Measurements from ENCODE around the gene PTPRG. TPM values are rescaled to one million over a fixed set of nuclear protein-coding genes. Genes with fewer than 3 reads are reported as not detected.
"Not testable (repeated sequence)": the region's sequence is repeated elsewhere in the genome, so short reads cannot be mapped to it uniquely, and the experiment has no call there.

PTPRG gene
- total RNA-seq, 3 donors from 2014 or later: 0.10 to 0.19 (median 0.13) TPM

DNA sequence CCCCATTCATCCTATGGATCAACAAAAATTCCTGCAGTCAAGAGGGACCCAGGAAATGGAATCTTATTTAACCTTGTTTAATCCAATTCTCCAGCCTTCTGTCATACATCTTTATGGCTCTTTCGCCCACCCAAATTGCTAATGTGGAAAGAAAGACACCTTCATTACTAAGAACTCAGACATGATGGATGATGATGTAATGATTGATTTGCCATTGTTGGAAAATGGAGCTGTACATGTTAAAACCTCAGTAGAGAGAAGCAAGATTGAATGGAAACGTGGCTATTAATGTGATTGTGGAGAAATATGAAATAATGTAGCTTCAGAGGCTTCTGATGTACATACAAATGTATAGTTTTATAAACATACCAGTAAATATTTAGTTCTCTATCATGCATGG is 15.7 kb upstream of the PTPRG start:
- Mint-ChIP-seq H3K9me3 (no peaks in the 10 kb centered on the region), H3K4me1 (ENCODE audit: low read depth) (no peaks in the 10 kb centered on the region), H3K36me3 (ENCODE audit: insufficient read depth) (no peaks in the 10 kb centered on the region), H3K27me3 (ENCODE audit: low read depth) (no peaks in the 10 kb centered on the region), H3K4me3 (no peak overlapping the region)
- ATAC-seq: no peak
- no peak for DNase-seq

GRCh38 chr3:61547625-61548024 is 13.7 kb upstream of the PTPRG start:
- Mint-ChIP-seq H3K9me3 (no peaks in the 10 kb centered on the region), H3K27me3 (ENCODE audit: low read depth) (no peaks in the 10 kb centered on the region), H3K36me3 (ENCODE audit: insufficient read depth) (no peaks in the 10 kb centered on the region), H3K4me3 (no peak overlapping the region), H3K4me1 (ENCODE audit: low read depth) (no peaks in the 10 kb centered on the region)
- no peak for DNase-seq
- ATAC-seq: no peak

DNA sequence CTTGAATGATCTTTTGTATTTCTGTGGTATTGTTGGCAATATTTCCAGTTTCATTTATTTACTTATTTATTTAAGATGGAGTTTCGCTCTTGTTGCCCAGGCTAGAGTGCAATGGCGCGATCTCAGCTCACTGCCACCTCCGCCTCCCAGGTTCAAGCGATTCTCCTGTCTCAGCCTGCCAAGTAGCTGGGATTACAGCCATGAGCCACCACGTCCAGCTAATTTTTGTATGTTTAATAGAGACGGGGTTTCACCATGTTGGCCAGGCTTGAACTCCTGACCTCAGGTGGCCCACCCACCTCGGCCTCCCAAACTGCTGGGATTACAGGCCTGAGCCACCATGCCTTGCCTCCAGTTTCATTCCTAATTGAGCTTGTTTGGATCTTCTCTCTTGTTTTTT is 8.7 kb upstream of the PTPRG start:
- H3K27me3 Mint-ChIP-seq (ENCODE audit: low read depth): not testable (repeated sequence)

GRCh38 chr3:61559136-61559731 is 2.1 kb upstream of the PTPRG start:
- Mint-ChIP-seq H3K4me3 (no peak overlapping the region), H3K36me3 (ENCODE audit: insufficient read depth) (no peaks in the 10 kb centered on the region), H3K9me3 (no peaks in the 10 kb centered on the region), H3K4me1 (ENCODE audit: low read depth) (peaks cover 12% of the 10 kb centered on the region), H3K27me3 (ENCODE audit: low read depth) (peaks cover 45% of the 10 kb centered on the region)
- ATAC-seq (no peak), DNase-seq (no peak)

More for the DNA sequence above, 8.7 kb upstream of the PTPRG start:
- DNase-seq; H3K36me3 Mint-ChIP-seq (ENCODE audit: insufficient read depth); H3K4me3 Mint-ChIP-seq; H3K4me1 Mint-ChIP-seq (ENCODE audit: low read depth); ATAC-seq; H3K9me3 Mint-ChIP-seq: not testable (repeated sequence)

DNA sequence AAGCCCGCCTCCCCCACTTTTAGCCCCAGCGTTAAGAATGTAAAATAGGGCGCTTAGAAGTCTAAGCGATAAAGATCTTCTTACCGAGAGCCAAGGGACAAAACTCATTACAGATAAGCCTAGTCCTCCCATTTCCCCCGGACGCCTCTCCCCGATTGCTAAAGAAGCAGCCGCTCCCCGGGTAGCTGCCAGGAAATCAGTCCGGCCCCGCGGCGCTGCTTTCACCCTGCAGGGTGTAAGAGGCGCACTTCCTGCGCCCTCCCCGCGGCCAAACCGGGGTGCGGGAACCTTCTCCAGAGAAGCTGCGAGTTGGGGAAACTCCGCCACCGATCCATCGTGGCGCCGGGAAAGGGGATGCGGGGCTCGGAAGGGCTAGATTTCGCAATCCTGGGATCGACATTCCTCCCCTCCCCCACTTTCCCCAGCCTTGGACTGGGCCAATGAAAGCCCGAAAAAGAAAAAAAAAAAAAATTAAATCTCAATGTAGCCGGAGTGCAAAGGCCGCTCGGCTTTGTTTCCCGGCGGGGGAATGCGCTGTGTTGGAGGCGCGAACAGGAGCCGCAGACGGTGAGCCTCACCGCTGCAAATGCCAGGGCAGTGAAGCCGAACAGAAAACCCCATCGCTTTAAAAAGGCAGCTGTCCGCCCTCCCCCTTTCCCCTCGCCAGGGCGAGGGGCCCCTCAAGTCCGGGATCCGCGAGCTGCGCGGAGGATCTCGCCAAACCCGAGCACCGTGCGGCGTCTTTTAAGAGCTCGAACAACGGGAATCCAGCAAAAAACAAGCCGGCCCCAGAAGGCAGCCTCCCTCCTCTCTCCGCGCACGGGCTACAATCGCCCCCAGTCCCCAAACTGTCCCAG is 626 bp upstream of the PTPRG start:
- peaks cover 51% of the 10 kb centered on the region for H3K27me3 Mint-ChIP-seq (ENCODE audit: low read depth)
- ATAC-seq: no peak
- peaks cover 12% of the 10 kb centered on the region for H3K4me1 Mint-ChIP-seq (ENCODE audit: low read depth)
- no peaks in the 10 kb centered on the region for H3K36me3 Mint-ChIP-seq (ENCODE audit: insufficient read depth)
- DNase-seq: no peak
- H3K9me3 Mint-ChIP-seq: no peaks in the 10 kb centered on the region
- peak overlapping the region; percentile 21 for H3K4me3 Mint-ChIP-seq

GRCh38 chr3:61562042-61562720 is 810 bp downstream of the PTPRG start:
- ATAC-seq (peak in 1 of 2 donors; percentile 11), DNase-seq (no peak)
- no peaks in the 10 kb centered on the region for H3K9me3 Mint-ChIP-seq
- no peaks in the 10 kb centered on the region for H3K36me3 Mint-ChIP-seq (ENCODE audit: insufficient read depth)
- H3K4me1 Mint-ChIP-seq (ENCODE audit: low read depth): peaks cover 12% of the 10 kb centered on the region
- H3K4me3 Mint-ChIP-seq: no peak overlapping the region
- peaks cover 56% of the 10 kb centered on the region for H3K27me3 Mint-ChIP-seq (ENCODE audit: low read depth)

DNA sequence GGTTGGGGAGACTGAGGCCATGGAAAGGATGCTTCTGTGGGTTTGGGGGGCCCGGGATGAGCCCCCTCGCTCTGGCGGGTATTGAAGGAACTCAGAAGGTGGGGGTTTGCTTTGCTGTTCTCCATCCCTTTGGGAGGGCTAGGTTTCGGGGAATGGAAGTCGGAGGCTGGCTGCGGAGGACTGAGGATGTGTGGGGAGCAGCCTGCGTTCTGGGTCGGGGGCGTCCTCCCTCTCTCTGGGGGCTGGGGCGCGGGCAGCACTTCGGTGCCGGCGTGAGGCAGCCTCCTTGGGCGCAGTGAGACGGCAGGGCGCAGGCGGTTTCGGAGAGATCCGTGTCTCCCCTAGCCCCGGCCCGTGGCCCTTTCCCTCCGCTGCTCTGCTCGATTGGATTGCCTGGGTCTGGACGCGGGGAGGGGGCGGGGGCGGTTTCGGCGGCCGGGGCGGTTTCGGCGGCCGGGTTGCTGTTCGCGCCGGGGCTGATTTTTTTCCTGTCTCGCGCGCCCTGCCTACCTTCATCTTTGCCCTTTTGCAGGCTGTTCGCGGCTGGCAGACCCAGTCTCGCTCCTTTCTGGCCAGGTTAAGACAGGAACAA is 1.4 kb downstream of the PTPRG start:
- no peaks in the 10 kb centered on the region for H3K9me3 Mint-ChIP-seq

DNA sequence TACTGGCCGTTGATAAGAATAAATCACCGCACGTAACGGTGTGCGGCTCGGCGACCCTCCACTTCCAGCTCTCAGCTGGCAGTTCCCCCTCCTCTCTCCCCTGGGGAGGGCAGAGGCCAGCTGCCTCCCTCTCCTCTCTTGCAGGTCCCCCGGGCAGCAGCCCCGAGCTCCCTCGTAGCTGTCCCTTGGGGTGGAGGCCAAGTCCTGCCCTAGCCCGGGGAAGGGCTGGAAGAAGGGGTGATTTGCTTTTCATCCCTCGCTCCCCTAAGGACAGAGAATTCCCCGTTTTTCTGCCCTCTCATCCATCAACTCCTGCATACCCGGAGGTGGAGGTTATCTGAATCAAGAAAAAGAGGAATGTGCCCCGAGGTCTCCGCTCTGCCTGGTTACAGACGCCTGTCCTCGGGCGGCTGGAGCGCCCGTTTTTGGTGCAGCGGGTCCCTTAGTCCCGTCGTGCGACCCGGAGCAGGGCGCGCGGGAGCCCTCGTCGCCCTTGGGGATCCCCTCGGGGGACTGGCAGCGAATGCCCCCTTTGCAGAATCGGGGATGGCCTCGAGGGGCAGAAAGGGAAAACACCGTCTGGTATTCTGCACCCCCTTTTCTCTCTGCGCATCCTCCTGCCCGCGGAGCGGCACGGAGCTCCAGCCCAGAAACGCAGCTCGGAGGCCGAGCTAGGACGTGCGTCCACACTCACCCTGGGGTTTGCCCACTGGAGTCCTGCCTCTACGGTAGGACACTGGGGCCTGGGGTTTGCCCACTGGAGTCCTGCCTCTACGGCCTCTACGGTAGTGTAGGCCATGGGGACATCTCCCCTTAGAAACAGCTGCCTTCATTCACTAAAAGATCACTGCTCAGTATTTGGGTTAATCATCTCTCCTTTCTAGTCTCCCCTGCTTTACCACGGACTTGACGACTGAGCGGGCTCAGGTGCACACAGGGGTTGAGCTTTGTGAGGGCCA is 2.2 kb downstream of the PTPRG start:
- Mint-ChIP-seq H3K4me1 (ENCODE audit: low read depth) (peaks cover 12% of the 10 kb centered on the region), H3K27me3 (ENCODE audit: low read depth) (peaks cover 58% of the 10 kb centered on the region), H3K36me3 (ENCODE audit: insufficient read depth) (no peaks in the 10 kb centered on the region), H3K9me3 (no peaks in the 10 kb centered on the region), H3K4me3 (no peak overlapping the region)
- DNase-seq: no peak
- ATAC-seq: no peak

More for the DNA sequence above, 1.4 kb downstream of the PTPRG start:
- Mint-ChIP-seq H3K4me3 (no peak overlapping the region), H3K27me3 (ENCODE audit: low read depth) (peaks cover 56% of the 10 kb centered on the region), H3K36me3 (ENCODE audit: insufficient read depth) (no peaks in the 10 kb centered on the region), H3K4me1 (ENCODE audit: low read depth) (peaks cover 12% of the 10 kb centered on the region)
- DNase-seq: no peak
- no peak for ATAC-seq

GRCh38 chr3:61564395-61565059 is 3.2 kb downstream of the PTPRG start:
- no peak for ATAC-seq

GRCh38 chr3:61565569-61565968 is 4.2 kb downstream of the PTPRG start:
- H3K27me3 Mint-ChIP-seq (ENCODE audit: low read depth): peaks cover 40% of the 10 kb centered on the region
- ATAC-seq (no peak), DNase-seq (no peak)
- H3K4me3 Mint-ChIP-seq: no peak overlapping the region
- no peaks in the 10 kb centered on the region for H3K36me3 Mint-ChIP-seq (ENCODE audit: insufficient read depth)
- H3K4me1 Mint-ChIP-seq (ENCODE audit: low read depth): peaks cover 9% of the 10 kb centered on the region
- no peaks in the 10 kb centered on the region for H3K9me3 Mint-ChIP-seq

More at GRCh38 chr3:61564395-61565059, 3.2 kb downstream of the PTPRG start:
- DNase-seq: no peak
- H3K9me3 Mint-ChIP-seq: no peaks in the 10 kb centered on the region
- H3K4me1 Mint-ChIP-seq (ENCODE audit: low read depth): peaks cover 12% of the 10 kb centered on the region
- no peaks in the 10 kb centered on the region for H3K36me3 Mint-ChIP-seq (ENCODE audit: insufficient read depth)
- peaks cover 50% of the 10 kb centered on the region for H3K27me3 Mint-ChIP-seq (ENCODE audit: low read depth)
- no peak overlapping the region for H3K4me3 Mint-ChIP-seq

DNA sequence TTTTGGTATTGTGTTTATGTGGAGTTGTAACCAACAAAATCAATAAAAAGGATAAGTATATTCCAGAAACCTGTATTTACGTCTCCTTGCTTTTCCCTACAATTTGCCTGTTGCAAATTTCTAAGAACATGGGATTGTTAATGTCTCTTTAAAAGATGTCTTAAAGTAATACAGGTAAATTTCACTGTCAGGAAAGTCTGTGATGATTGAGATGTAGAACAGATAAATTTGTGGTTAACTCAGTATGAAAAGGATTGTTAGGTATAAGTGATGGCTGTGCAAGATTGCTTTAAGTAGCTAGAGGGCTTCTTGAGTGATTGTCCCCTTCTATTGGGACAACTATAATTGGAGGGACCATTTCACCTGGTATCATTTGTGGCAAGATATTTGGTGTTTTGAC is 6.8 kb downstream of the PTPRG start:
- ATAC-seq: no peak
- H3K36me3 Mint-ChIP-seq (ENCODE audit: insufficient read depth): no peaks in the 10 kb centered on the region
- peaks cover under 1% of the 10 kb centered on the region for H3K4me1 Mint-ChIP-seq (ENCODE audit: low read depth)
- peaks cover 25% of the 10 kb centered on the region for H3K27me3 Mint-ChIP-seq (ENCODE audit: low read depth)
- DNase-seq: no peak
- no peak overlapping the region for H3K4me3 Mint-ChIP-seq
- H3K9me3 Mint-ChIP-seq: no peaks in the 10 kb centered on the region

GRCh38 chr3:61569856-61570580 is 8.6 kb downstream of the PTPRG start:
- H3K27me3 Mint-ChIP-seq (ENCODE audit: low read depth): peaks cover 13% of the 10 kb centered on the region
- no peak overlapping the region for H3K4me3 Mint-ChIP-seq

GRCh38 chr3:61570813-61571212 is 9.4 kb downstream of the PTPRG start:
- H3K36me3 Mint-ChIP-seq (ENCODE audit: insufficient read depth): no peaks in the 10 kb centered on the region
- no peak overlapping the region for H3K4me3 Mint-ChIP-seq

More at GRCh38 chr3:61569856-61570580, 8.6 kb downstream of the PTPRG start:
- no peaks in the 10 kb centered on the region for H3K4me1 Mint-ChIP-seq (ENCODE audit: low read depth)
- H3K9me3 Mint-ChIP-seq: no peaks in the 10 kb centered on the region
- no peaks in the 10 kb centered on the region for H3K36me3 Mint-ChIP-seq (ENCODE audit: insufficient read depth)
- DNase-seq (no peak), ATAC-seq (no peak)

More at GRCh38 chr3:61570813-61571212, 9.4 kb downstream of the PTPRG start:
- Mint-ChIP-seq H3K9me3 (no peaks in the 10 kb centered on the region), H3K27me3 (ENCODE audit: low read depth) (peaks cover 9% of the 10 kb centered on the region), H3K4me1 (ENCODE audit: low read depth) (no peaks in the 10 kb centered on the region)
- DNase-seq (no peak), ATAC-seq (no peak)
